NCI-H1417 treated with DMSO at 0.1 percent for 48 hours (cell line): ENCODE measurements around the gene IP6K2.
"Not testable (repeated sequence)": the region's sequence is repeated elsewhere in the genome, so short reads cannot be mapped to it uniquely, and the experiment has no call there.

Source experiments
- DNase-seq: peaks from one replicate; lab custom pipeline; 2025; lab: John Stamatoyannopoulos, UW

The IP6K2 gene

GRCh38 chr3:48716982-48717746 is at the start of gene IP6K2:
IP6K2 (minus strand) TSS chr3:48717221; CDS start chr3:48695291, 21,930 bp downstream.
- peak; percentile 75 for DNase-seq

- DNase-seq, result no peak
Observed at GRCh38 chr3:48765376-48765775, 48.4 kb upstream of the IP6K2 start.

DNA sequence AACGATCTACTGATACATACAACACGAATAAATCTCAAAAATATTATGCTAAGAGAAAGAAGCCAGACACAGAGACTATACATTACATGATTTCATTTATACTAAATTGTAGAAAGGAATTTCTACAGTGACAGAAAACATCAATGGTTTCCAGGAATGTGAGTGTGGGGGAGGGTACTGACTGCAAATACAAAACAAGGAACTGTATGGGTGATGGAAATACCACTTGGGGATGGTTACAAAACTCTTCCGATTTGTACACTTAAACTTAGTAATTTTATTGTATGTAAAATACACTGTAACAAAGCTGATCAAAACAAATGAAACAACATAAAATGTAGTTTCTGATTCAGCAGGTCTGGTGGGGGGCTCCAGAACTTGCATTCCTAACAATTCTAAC is 45.8 kb upstream of the IP6K2 start:
- no peak for DNase-seq

DNA sequence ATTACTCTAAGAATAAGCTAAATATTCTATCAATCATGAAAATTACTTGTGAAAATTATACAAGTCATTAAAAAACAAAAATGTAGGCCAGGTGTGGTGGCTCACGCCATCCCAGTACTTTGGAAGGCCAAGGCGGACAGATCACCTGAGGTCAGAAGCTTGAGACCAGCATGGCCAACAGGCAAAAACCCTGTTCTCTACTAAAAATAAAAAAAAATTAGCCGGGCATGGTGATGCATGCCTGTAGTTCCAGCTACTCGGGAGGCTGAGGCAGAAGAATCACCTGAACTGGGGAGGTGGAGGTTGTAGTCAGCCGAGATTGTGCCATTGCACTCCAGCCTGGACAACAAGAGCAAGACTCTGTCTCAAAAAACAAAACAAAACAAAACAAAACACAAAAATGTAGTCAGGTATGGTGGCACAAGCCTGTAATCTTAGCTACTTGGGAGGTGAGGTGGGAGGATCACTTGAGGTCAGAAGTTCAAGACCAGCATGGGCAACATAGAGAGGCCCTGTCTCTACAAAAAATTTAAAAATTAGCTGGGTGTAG is 43.0 kb upstream of the IP6K2 start:
- DNase-seq, result not testable (repeated sequence)

DNA sequence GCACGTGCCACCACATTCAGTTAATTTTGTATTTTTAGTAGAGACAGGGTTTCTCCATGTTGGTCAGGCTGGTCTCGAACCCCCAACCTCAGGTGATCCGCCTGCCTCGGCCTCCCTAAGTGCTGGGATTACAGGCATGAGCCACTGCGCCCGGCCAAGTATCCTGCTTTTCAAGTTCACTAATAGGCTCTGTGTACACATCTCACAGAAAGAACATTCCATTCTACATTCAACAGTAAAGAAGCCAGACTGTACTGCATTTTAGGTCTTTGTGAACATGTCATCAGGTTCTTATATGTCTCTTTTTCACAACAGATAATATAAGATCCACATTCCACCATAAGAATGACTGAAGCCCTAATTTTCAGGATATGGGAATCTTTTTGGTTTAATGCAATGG is 42.5 kb upstream of the IP6K2 start:
- DNase-seq, result not testable (repeated sequence)

- no peak for DNase-seq
Observed at GRCh38 chr3:48759071-48759470, 42.0 kb upstream of the IP6K2 start.

- no peak for DNase-seq
Observed at GRCh38 chr3:48756640-48757039, 39.6 kb upstream of the IP6K2 start.

GRCh38 chr3:48750856-48751255 is 33.8 kb upstream of the IP6K2 start:
- no peak for DNase-seq

DNA sequence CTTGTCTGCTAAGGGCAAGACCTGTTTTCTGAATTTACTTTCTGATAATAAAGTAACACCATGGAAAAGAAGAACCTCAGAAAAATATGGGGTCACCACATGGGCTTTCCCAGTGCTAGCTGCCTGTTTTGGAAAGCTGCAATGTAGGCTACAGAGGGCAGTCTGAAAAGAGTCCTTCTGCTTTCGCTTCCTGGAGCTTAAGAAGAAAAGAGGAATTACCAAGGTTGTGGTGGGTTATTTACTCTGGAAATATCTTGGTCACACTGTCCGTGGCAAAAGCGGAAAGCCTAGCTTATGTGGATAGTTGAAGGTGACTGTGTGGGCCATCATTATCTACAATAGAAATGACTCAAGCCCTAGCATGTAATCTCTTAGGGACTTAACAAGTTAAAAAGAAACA is 31.7 kb upstream of the IP6K2 start:
- no peak for DNase-seq

DNA sequence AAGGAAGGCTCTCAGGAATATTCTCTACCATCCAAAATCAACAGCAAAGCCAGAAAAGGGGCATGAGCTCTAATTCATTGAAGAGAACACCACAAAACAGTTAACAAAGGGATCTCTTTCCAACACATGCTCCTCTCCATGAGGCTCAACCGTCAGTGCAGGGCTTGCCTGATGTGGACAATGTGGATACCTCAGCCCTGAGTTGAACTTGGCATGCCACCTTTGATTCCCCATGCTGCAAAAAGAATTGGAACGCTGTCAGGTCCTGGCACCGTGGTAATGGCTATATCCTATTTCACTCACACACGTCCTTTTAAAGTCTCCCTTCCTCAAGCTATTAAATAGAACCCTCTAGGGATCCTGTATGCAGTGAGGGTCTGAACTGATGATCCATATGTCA is 30.7 kb upstream of the IP6K2 start:
- DNase-seq, result no peak

DNA sequence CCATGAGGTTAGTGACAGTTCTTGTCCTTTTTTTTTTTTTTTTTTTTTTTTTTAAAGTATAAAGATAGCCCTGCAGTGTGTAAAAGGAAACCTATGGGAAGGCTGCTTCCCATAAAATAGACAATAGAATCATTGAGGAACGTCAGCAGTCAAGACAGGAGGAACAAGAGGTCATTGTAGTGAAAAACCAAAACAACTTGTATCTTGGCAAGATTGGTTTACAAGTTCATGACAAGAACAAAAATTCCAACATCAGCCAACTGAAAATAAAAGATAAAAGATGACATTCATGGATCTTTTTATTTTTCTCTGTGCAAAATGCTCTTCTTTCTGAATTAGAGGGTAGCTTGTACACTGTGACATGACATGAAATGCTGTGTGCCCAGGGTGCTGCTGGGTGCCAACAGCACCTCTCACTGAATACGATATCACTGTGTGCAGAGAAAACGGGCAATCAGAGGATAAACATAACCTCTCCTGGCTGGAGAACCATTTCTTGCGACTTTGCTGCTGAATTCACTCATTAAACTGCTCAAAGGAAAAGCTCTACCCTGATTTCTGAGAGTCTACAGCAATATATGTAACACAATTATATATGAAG is 30.1 kb upstream of the IP6K2 start:
- no peak for DNase-seq

DNA sequence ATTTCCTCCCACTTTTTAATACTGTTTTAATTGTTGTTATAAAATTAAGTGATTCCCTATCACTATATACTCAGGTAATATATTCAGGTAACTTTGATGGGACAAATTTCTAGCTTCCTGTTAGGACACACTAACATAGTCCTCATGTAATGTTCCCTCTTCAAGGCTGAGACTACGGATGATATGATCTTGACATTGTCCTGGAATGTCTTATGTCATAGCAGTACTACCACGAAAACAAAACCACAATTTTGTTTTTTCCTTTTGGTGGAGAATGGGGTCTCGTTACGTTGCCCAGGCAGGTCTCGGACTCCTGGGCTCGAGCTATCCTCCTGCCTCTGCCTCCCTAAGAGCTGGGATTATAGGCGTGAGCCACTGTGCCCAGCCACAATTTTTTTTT is 26.8 kb upstream of the IP6K2 start:
- no peak for DNase-seq

GRCh38 chr3:48741226-48741625 is 24.2 kb upstream of the IP6K2 start:
- not testable (repeated sequence) for DNase-seq

DNA sequence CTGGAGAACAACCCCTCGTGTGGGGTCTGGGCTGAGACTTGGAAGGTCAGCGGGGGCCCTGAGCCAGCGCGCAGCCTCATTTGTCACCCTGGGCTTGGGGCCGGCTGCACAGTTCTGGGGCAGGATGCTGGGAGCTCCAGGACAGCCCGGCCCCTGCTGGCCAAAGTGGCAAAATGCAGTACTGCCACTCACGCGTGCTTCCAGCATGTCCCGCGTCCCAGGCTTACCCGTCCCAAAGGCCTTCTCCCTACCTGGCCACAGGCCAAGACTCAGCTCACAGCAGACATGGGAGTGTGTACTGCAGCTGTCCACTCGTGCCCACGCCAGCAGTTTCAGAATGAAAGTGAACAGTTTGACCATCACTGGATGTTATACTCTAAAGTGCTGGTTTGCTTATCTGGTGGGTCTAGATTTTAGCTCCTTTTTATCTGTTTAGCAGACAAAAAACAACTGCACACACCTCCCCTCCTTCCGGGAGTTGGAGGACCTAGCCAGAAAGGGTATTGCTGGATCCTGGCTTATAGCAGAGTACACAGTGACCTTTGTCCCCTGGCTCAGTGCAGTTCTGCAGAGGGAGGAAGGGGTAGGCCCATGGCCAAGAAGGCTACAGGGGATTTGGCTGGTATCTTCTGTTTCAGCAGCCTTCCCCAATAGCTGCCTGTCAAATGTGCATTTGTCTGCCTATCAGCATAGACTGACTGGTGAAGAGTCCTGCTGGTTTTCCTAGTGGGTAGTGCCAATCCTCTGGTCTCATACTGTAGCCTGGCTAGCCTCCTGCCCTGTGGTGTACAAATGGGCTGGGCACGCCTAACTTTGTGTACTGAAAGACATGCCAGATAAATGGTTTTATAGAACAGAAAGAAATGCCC is 23.2 kb upstream of the IP6K2 start:
- no peak for DNase-seq

- DNase-seq, result no peak
Observed at GRCh38 chr3:48739617-48739954, 22.6 kb upstream of the IP6K2 start.

GRCh38 chr3:48738926-48739616 is 22.1 kb upstream of the IP6K2 start:
- DNase-seq, result no peak

GRCh38 chr3:48738144-48738536 is 21.1 kb upstream of the IP6K2 start:
- no peak for DNase-seq

DNA sequence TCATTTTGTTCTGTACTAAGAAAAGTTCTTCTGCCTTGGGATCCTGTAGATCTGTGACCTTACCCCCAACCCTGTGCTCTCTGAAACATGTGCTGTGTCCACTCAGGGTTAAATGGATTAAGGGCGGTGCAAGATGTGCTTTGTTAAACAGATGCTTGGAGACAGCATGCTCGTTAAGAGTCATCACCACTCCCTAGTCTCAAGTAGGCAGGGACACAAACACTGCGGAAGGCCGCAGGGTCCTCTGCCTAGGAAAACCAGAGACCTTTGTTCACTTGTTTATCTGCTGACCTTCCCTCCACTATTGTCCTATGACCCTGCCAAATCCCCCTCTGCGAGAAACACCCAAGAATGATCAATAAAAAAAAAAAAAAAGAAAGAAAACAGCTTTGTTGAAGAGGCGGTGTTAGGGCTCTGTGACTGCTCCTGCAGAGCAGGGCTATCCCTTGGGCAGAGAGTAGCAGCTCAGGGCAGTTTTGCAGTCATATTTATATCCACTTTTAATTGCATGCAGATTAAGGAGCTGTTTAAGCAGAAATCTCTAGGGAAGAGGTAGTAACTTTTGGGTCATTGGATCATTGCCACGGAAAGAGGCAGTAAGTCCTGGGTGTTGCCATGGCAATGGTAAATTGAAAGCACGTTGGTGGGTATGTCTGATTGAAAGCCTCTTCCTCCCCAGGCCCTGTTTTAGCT is 18.2 kb upstream of the IP6K2 start:
- DNase-seq, result not testable (repeated sequence)

GRCh38 chr3:48734541-48734940 is 17.5 kb upstream of the IP6K2 start:
- DNase-seq, result not testable (repeated sequence)

DNA sequence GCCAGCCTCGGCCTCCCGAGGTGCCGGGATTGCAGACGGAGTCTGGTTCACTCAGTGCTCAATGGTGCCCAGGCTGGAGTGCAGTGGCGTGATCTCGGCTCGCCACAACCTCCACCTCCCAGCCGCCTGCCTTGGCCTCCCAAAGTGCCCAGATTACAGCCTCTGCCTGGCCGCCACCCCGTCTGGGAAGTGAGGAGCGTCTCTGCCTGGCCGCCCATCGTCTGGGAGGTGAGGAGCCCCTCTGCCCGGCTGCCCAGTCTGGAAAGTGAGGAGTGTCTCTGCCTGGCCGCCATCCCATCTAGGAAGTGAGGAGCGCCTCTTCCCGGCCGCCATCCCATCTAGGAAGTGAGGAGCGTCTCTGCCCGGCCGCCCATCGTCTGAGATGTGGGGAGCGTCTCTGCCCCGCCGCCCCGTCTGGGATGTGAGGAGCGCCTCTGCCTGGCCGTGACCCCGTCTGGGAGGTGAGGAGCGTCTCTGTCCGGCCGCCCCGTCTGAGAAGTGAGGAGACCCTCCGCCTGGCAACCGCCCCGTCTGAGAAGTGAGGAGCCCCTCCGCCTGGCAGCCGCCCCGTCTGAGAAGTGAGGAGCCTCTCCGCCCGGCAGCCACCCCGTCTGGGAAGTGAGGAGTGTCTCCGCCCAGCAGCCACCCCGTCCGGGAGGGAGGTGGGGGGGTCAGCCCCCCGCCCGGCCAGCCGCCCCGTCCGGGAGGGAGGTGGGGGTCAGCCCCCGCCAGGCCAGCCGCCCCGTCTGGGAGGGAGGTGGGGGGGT is 16.9 kb upstream of the IP6K2 start:
- DNase-seq, result not testable (repeated sequence)

DNA sequence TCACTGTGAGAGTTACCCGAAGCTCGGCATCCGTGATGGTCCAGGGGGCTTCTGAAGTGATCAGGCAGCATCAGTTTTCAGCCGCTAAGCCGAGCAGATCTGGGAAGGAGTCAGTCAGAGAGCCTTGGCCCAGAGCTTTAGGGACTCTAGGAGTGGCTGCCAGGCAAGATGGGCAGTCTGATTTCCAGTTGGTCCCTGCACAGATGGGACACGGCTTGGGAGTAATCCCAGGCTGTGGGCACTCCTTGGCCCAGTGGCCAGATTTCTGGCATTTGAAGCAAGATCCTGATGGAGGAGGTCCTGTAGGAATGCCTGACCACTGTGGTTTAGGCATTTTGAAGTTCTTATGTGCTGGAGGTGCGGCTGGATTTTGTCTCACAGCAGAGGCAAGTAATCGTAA is 10.5 kb upstream of the IP6K2 start:
- DNase-seq, result no peak
